GM21515 (cell line): ENCODE measurements around the gene PPP1CA.
A peak's percentile ranks its signal among the peaks of the same experiment; 100 is the strongest.
"Not testable (repeated sequence)": the region's sequence is repeated elsewhere in the genome, so short reads cannot be mapped to it uniquely, and the experiment has no call there.

Experiments
- ATAC-seq: cut with Tn5 transposase; IDR thresholded peaks from one replicate; pipeline ENCODE4 v1.9.1; 2021; ENCODE audit not compliant: unreplicated experiment

PPP1CA gene

GRCh38 chr11:67435031-67435726 is 33.5 kb upstream of the PPP1CA start:
- ATAC-seq = no peak

- ATAC-seq = no peak
Observed at GRCh38 chr11:67434395-67434881, 32.8 kb upstream of the PPP1CA start.

- no peak for ATAC-seq
Observed at GRCh38 chr11:67433536-67434394, 32.1 kb upstream of the PPP1CA start.

GRCh38 chr11:67432655-67433349 is 31.1 kb upstream of the PPP1CA start:
- no peak for ATAC-seq

GRCh38 chr11:67431346-67432249 is 29.9 kb upstream of the PPP1CA start:
- no peak for ATAC-seq

GRCh38 chr11:67429722-67430121 is 28.1 kb upstream of the PPP1CA start:
- ATAC-seq = no peak

- no peak for ATAC-seq
Observed at GRCh38 chr11:67429038-67429668, 27.5 kb upstream of the PPP1CA start.

- ATAC-seq = peak; percentile 79
Observed at GRCh38 chr11:67428052-67429001, 26.7 kb upstream of the PPP1CA start, which contains the start of gene RPS6KB2. TSS of gene RPS6KB2 (plus strand) at chr11:67428494. CDS start at chr11:67428546, 52 bp downstream.

GRCh38 chr11:67427364-67427859 is 25.8 kb upstream of the PPP1CA start:
- not testable (repeated sequence) for ATAC-seq

GRCh38 chr11:67423891-67424613 is 22.4 kb upstream of the PPP1CA start:
- ATAC-seq = no peak

- no peak for ATAC-seq
Observed at GRCh38 chr11:67423466-67423865, 21.8 kb upstream of the PPP1CA start.

- no peak for ATAC-seq
Observed at GRCh38 chr11:67422891-67423290, 21.2 kb upstream of the PPP1CA start.

GRCh38 chr11:67421430-67422031 is 19.9 kb upstream of the PPP1CA start:
- ATAC-seq = no peak

- peak; percentile 80 for ATAC-seq
Observed at GRCh38 chr11:67420646-67421429, 19.2 kb upstream of the PPP1CA start.

- ATAC-seq = no peak
Observed at GRCh38 chr11:67420147-67420645, 18.5 kb upstream of the PPP1CA start.

GRCh38 chr11:67419325-67420049 is 17.8 kb upstream of the PPP1CA start:
- ATAC-seq = no peak
